GM21723 (cell line): ENCODE measurements around the gene LBH.

Experiments
- ATAC-seq: cut with Tn5 transposase; IDR thresholded peaks from one replicate; pipeline ENCODE4 v1.9.1; 2021; ENCODE audit warnings: mild to moderate bottlenecking, moderate library complexity; ENCODE audit not compliant: unreplicated experiment

The LBH gene

DNA sequence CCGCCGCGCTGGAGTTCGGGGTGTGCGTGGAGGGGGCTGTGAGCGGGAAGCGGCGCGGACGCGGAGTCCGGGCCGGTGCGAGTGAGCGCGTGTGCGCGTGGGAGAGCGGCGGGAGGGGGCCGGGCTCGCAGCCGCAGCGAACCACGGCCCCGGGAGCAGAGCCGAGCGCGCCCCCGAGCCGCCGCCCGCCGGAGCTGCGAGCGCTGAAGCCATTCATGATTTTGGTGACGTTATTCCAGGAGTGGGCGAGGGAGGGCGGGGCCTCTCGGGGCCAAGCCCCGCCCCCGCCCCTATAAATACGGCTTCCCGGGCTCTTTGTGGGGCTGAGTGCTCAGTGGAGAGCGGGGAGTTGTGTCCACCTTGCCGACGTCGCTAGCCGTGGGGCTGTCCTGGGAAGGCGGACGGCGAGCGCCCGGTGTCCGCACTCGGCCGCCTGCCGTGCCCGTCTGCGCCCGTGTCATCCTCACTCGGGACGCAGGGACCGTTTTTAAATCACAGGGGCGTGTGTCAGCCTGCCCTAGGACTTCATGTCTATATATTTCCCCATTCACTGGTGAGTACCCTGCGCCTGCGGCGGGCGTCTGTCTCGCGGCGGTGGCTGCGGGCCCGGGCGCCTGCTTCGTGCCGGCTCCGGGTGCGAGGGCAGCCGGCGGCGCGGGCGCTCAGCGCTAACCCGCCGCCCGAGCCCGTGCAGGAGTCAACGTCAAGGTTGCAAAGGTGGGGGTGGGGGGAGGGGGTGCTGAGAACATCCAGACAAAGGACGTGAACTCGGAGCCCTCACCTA, at the start of gene LBH:
Gene LBH (plus strand): TSS at position 323 of the 784 bp plus-strand sequence. CDS start 205 bp downstream, at position 528.
- peak; percentile 40 for ATAC-seq

DNA sequence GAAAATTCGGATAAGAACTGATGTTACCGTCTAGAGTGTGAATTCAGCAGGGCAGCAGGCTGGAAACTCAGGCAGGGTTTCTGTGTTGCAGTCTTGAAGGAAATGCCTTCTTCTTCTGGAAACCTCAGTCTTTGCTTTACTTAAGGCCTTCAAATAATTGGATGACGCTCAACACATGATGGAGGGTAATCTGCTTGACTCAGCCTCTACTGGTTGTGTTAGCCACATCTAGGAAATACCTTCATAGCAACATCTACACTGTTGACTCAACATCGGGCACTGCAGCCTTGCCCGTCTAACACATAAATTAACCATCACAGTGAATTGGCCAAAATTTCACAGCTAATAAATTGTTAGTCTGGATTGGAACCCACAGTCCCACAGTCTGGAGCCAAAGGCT, 47.3 kb upstream of the LBH start:
- ATAC-seq, result no peak

GRCh38 chr2:30185178-30185577, 46.2 kb upstream of the LBH start:
- ATAC-seq, result no peak

- no peak for ATAC-seq
Observed at GRCh38 chr2:30188292-30188691, 43.0 kb upstream of the LBH start.

GRCh38 chr2:30190637-30191036, 40.7 kb upstream of the LBH start:
- no peak for ATAC-seq

- ATAC-seq, result no peak
Observed at GRCh38 chr2:30191107-30191506, 40.2 kb upstream of the LBH start.

DNA sequence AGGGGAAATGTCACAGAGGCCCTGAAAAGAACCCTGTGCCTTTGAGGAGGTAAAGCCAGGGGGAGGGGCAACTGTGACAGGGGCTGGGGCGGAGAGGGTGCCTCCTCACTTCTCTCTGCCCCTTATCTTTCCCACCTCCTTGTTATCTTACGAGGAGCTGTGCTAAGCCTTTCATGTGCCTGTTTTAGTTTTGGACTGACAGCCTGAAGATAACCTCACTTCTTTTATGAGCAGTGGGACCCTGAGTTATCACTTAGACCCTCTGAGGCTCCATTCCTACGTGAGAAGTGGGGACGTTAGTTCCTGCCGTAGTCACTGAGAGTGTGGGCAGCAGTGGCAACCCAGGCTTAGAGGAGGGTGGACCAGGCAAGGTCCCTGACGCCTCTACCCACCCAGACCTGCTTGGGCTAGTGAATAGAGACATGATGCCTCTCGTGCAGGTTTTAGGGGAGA, 39.5 kb upstream of the LBH start:
- no peak for ATAC-seq

DNA sequence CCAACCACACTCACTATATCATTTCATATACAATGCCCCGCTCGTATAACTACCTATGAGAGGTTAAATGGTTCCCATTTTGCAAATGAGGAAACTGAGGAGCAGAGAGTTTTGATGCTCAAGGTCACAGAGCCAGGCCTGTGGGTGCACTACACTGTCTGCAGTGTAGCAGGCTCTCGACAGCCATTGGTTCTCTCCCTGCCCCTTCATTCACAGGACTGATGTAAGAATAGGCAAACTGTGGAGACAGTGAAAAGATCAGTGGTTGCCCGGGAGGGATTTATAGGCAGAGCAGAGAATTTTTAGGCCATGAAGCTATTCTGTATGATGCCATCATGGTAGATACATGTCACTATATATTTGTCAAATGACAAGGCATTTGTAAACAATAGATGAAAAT, 39.0 kb upstream of the LBH start:
- no peak for ATAC-seq

- no peak for ATAC-seq
Observed at GRCh38 chr2:30193104-30193681, 38.1 kb upstream of the LBH start.

DNA sequence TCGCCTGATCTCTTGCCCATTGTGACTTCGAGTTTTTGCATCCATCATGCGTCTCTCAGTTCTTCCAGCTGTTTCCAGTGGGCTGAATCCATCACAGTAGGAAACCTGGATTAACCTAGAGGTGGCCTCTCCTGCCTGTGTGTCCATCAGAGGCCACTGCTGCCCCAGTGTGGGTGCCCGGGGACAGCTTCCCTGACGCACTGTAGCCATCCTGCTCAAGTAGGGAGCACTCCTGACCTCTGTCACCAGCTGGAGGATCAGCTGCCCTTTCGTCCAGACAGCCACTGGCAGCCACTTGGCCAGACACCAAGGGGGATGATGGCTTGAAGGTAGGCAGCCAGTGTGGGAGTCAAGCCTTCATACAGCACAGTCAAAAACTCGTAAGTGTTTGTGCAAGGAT, 36.9 kb upstream of the LBH start:
- no peak for ATAC-seq

DNA sequence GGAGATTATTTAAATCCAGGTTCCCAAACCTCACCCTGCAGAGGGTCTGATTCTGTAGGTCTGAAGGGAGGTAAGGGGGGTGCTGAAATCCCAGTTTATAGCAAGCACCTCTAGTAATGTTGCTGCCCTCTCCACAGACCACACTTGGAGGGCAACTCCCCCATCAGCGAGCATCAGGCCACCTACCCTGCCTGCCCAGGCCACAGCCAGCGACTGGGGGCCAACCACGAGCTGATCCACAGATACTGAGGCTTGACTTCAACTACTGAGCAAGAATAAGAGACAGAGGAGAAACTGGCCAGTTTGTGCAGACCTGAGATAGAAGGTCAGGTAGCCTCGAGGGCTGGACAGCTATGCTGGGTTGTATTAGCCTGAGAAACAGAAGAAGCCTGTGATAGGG, 36.3 kb upstream of the LBH start:
- ATAC-seq, result no peak

GRCh38 chr2:30197570-30198192, 33.7 kb upstream of the LBH start:
- ATAC-seq, result no peak

- ATAC-seq, result no peak
Observed at GRCh38 chr2:30201990-30202389, 29.3 kb upstream of the LBH start.

DNA sequence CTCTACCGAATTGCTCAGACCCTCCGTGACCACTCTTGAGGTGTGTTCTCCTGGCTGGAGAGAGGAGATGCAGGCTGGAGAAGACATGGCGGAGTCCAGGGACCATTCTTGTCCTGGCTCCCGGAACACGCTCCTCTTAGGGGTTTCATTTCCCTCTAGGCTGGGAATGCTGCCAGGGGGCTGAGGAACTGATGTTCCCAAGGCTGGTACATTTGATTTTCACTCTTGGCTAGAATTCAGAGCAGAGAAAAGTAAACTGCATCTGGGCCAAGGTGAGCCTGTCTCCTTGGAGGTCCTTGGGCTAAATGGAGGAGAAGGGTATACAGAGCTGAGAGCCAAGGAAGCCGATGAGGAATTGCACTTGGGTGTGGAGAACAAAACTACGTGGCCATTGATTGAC, 28.2 kb upstream of the LBH start:
- ATAC-seq, result no peak

GRCh38 chr2:30204281-30204680, 27.1 kb upstream of the LBH start:
- no peak for ATAC-seq

DNA sequence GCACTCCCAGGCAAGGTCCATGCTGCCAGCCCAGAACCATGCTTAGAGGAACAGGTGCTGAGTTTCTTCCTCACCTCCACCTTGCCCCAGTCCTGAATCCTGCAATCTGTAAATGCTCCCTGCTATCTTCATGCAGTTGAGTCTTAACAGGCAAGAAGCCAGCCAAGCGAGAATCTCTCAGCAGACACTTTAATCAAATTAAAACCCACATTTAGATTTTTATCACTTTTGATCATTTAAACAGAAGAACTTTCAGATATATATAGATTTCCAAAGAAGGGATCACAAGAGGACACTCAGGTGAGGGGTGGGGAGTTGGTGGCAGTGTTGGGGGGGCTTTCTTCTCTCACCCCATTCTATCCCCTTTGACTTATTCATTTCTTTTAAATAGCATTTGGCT, 25.9 kb upstream of the LBH start:
- no peak for ATAC-seq

DNA sequence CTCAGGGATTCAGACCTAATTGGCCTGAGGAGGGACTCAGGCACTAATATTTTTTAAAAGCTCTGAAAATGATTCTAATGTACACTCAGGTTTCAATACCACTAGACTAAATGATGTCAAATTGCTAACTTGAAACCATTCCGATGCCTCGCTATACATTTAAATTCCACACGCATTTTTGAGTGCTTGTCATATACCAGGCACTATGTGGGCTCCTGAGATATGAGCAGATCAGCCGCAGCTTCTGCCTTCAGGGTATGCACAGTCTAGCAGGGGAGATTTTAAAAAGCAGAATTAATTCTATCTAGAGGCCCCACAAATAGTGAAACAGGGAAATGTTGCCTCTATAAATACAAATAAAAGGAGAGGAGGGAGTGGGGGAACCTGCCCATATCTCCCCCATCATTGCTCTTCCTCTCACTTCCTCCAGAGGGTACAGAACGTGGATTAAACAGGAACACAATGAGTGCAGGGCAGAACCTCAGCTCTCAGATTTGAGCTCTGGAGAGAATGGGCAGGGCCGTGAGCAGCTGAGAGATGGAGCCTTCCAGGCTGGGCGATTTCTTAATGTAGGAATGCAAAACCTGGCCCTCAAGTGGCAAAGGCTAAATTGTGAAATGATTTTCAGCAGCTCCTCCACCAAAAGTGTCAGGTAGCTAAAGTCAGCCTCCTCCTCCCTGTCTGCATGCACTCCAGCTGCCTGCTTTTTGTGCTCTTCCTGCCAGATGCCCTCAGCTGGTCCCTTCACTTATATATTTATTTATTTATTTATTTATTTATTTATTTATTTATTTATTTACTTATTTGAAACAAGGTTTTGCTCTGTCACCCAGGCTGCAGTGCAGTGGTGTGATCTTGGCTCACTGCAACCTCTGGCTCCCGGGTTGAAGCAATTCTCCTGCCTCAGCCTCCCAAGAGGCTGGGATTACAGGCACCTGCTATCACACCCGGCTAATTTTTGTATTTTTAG, 24.6 kb upstream of the LBH start:
- ATAC-seq, result no peak

DNA sequence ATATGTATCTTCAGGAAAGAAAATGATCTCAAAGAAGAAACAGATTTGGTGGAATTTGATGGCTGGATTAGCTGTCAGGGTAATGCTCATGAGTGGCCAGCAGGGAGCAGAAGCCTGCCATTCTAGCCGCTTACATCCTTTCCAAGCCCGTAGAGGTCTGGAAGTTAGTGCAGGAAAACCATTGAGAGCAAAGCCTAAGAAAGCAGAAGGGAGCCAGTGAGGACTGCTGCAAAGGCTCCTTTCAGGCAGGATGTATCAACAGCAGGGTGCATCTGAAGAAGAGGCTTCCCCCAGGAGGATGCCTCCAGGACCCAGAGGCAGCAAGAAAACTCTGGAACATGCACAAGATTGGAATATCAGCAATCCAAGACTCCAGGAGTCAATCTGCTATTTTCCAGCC, 22.9 kb upstream of the LBH start:
- ATAC-seq, result no peak

GRCh38 chr2:30209227-30209626, 22.1 kb upstream of the LBH start:
- ATAC-seq, result no peak

DNA sequence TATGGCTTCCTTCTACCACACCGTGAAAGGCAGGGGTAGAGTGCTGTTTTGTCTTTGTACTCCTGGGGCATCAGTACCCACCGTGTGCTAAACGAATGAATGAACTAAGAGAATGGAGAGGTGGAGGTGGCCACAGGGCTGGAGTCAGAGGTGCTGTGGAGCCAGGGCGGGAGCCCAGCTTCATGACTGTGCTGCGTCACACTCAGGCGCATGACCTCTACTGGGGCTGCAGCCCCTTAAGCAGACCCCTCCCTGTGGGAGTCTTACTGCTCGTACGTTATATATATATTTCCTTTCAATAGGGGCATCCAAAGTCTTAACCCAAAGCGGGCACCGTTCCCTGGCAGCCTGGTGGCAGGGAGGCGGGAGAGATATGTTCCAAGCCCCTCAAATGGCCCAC, 18.0 kb upstream of the LBH start:
- ATAC-seq, result no peak

GRCh38 chr2:30213907-30214463, 17.3 kb upstream of the LBH start:
- ATAC-seq, result no peak
